Activated T-helper 2 cell treated with anti-CD3 and anti-CD28 coated beads, Interferon-gamma antibody, Interleukin-2, Interleukin-4, amounts not matched to agents 10 μg/mL and 5 μg/mL and 100 μg/mL, durations not matched to agents 14 hours and 24 hours and 36 hours (primary cell): ENCODE measurements around the gene POU2AF3. TPM values are rescaled to one million over a fixed set of nuclear protein-coding genes. Genes with fewer than 3 reads are reported as not detected.
"Not testable (repeated sequence)": the region's sequence is repeated elsewhere in the genome, so short reads cannot be mapped to it uniquely, and the experiment has no call there.

Source experiments
- DNase-seq: peaks from one replicate; pipeline ENCODE4 v3.0.0; 2021; ENCODE audit warnings: low spot score
- H3K27ac Mint-ChIP-seq: one replicate; pipeline ENCODE4 v1.8.0; 2021; ENCODE audit warnings: mixed read lengths
- H3K27me3 Mint-ChIP-seq: one replicate; pipeline ENCODE4 v1.8.0; 2021; ENCODE audit warnings: low read depth, mixed read lengths
- H3K36me3 Mint-ChIP-seq: one replicate; pipeline ENCODE4 v1.8.0; 2021; ENCODE audit warnings: low read depth, mixed read lengths
- H3K4me1 Mint-ChIP-seq: one replicate; pipeline ENCODE4 v1.8.0; 2021; ENCODE audit warnings: low read depth, mixed read lengths
- H3K4me3 Mint-ChIP-seq: one replicate; pipeline ENCODE4 v1.8.0; 2021; ENCODE audit warnings: low read depth, mild to moderate bottlenecking, moderate library complexity, mixed read lengths
- H3K9me3 Mint-ChIP-seq: one replicate; pipeline ENCODE4 v1.8.0; 2021; ENCODE audit warnings: mixed read lengths
- intact Hi-C: fragments of 100-400 bp; cut with micrococcal nuclease; formaldehyde crosslinking; loops from one replicate; pipeline ENCODE4 v1.15.1; 2023
- total RNA-seq: library from RNA; stranded (reverse); gene quantifications from 2 replicates; pipeline ENCODE4 v1.2.3, GENCODE V29; 2022

The POU2AF3 gene
- total RNA-seq, 1 donor from 2014 or later, result not detected

GRCh38 chr11:111305162-111305802 is 6.9 kb downstream of the POU2AF3 start:
- intact Hi-C loops, result no loop called here
- Mint-ChIP-seq H3K4me1 (no peaks in the 10 kb centered on the region), H3K9me3 (no peaks in the 10 kb centered on the region), H3K27ac (no peak overlapping the region), H3K27me3 (peaks cover 56% of the 10 kb centered on the region), H3K4me3 (no peak overlapping the region), H3K36me3 (no peaks in the 10 kb centered on the region)
- no peak for DNase-seq

DNA sequence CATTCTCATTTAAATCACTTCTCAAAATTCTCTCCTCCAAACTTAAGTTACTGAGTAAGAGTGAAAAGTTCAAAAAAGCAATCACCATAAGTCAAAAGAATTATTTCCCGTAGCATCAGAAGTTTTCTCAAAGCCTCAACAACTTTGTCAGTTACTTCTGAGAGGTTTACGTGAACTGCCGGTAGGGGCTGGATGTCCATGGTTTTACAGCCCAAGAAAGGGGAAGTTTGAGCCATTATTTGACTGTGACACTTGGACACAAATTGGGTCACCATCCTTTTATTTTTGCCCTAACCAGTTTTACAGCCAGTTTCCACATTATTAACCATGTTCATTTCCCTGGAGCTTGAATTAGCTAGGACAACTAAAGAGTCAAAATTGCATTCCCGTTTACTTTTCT is 7.5 kb downstream of the POU2AF3 start:
- Mint-ChIP-seq H3K9me3 (no peaks in the 10 kb centered on the region), H3K4me1 (no peaks in the 10 kb centered on the region), H3K4me3 (no peak overlapping the region), H3K27me3 (peaks cover 51% of the 10 kb centered on the region), H3K36me3 (no peaks in the 10 kb centered on the region), H3K27ac (no peak overlapping the region)
- no peak for DNase-seq
- intact Hi-C loops, result no loop called here

- no peak for DNase-seq
- intact Hi-C loops, result no loop called here
- no peaks in the 10 kb centered on the region for H3K36me3 Mint-ChIP-seq
- no peaks in the 10 kb centered on the region for H3K9me3 Mint-ChIP-seq
- no peaks in the 10 kb centered on the region for H3K4me1 Mint-ChIP-seq
- peaks cover 47% of the 10 kb centered on the region for H3K27me3 Mint-ChIP-seq
- no peak overlapping the region for H3K4me3 Mint-ChIP-seq
- no peak overlapping the region for H3K27ac Mint-ChIP-seq
These were observed 8.0 kb downstream of the POU2AF3 start for GRCh38 chr11:111306321-111306720.

DNA sequence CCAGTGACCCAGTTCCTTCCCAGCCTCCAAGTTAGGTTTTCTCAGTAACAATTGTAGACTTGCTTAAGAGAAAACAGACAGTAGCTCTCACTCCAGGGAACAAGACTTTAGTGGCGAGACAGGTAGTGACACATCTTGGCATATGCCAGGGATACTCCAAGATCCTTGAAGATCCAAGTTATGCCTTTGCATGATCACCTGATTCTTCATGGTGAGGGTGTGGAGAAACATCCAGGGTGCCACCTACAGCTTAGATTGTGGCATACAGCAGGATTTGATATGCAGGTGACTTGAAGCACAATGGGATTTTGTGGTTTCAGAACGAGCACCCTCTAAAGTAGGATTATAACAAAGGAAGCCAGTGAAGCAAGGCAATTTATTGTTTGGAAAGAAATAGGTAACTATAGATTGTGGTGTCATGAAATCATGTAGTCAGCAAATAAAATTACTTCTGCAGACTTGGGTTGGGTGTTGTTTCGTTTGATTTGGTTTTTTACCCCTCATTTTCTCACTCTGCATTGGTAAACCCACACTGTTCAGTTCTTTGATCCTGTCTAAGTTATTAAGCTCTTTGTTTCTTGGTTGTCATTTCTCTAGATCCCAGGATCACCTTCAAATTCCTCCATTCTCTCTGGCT is 9.2 kb downstream of the POU2AF3 start:
- peaks cover 36% of the 10 kb centered on the region for H3K27me3 Mint-ChIP-seq
- no peak overlapping the region for H3K4me3 Mint-ChIP-seq
- H3K4me1 Mint-ChIP-seq, result no peaks in the 10 kb centered on the region
- DNase-seq, result no peak
- no peaks in the 10 kb centered on the region for H3K9me3 Mint-ChIP-seq
- intact Hi-C loops, result no loop called here
- no peaks in the 10 kb centered on the region for H3K36me3 Mint-ChIP-seq
- no peak overlapping the region for H3K27ac Mint-ChIP-seq

DNA sequence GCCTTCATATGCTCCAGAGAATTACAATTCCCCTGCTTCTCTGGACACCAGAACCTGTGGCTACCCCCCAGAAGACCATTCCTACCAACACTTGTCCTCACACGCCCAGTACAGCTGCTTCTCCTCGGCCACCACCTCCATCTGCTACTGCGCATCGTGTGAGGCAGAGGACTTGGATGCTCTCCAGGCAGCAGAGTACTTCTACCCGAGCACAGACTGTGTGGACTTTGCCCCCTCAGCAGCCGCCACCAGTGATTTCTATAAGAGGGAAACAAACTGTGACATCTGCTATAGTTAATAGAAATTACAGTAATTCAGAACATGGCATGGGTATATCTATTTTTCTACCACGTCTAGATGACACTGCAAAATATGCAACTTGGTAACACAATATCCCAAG is 9.8 kb downstream of the POU2AF3 start:
- DNase-seq, result no peak
- H3K9me3 Mint-ChIP-seq, result peaks cover under 1% of the 10 kb centered on the region
- H3K36me3 Mint-ChIP-seq, result no peaks in the 10 kb centered on the region
- no peaks in the 10 kb centered on the region for H3K4me1 Mint-ChIP-seq
- H3K27me3 Mint-ChIP-seq, result peaks cover 32% of the 10 kb centered on the region
- intact Hi-C loops, result no loop called here
- no peak overlapping the region for H3K4me3 Mint-ChIP-seq
- no peak overlapping the region for H3K27ac Mint-ChIP-seq

- no peak overlapping the region for H3K27ac Mint-ChIP-seq
- DNase-seq, result no peak
- peaks cover 33% of the 10 kb centered on the region for H3K27me3 Mint-ChIP-seq
- peaks cover 4% of the 10 kb centered on the region for H3K9me3 Mint-ChIP-seq
- no peaks in the 10 kb centered on the region for H3K36me3 Mint-ChIP-seq
- no peaks in the 10 kb centered on the region for H3K4me1 Mint-ChIP-seq
- intact Hi-C loops, result no loop called here
- no peak overlapping the region for H3K4me3 Mint-ChIP-seq
These were observed 11.0 kb downstream of the POU2AF3 start for GRCh38 chr11:111309215-111309915.

DNA sequence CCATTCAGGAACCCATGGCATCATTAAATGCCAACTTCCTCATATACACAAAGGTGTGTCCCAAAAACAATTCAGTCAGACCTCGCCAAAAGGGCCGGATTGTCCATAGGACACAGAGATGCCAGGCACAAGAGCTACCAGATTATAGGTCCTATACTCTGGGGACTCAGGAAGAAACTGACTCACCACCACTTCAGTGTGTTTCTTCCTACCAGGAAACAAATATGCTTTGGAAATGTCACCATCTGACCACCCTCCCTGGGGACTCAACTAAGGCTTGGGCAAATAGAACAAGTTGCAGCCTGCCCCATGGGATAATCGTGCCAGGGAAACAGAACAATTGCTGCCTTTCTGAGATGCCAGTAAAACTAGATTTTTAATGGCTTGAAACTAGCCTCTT is 11.7 kb downstream of the POU2AF3 start:
- peaks cover 33% of the 10 kb centered on the region for H3K27me3 Mint-ChIP-seq
- intact Hi-C loops, result no loop called here
- H3K4me1 Mint-ChIP-seq, result no peaks in the 10 kb centered on the region
- no peaks in the 10 kb centered on the region for H3K36me3 Mint-ChIP-seq
- DNase-seq, result no peak
- no peak overlapping the region for H3K4me3 Mint-ChIP-seq
- peaks cover 4% of the 10 kb centered on the region for H3K9me3 Mint-ChIP-seq
- H3K27ac Mint-ChIP-seq, result no peak overlapping the region

DNA sequence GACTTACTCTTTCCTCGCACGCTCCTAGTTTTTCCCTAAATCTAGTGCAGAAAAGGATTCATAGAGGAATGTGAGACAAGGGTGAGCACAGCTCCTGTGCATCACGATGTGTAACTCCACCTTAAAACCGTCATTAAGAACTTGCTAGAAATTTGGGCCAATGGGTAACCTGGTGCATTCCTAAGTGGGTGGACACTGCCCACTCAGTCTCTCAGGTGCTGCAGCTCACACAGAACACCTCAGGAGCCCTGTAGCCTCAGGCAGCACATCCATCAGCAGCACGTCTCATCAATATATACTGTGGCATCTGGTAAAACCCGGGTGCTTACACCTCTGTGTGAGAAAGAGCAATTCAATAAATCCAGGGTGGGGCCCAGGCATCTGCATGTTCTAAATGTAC is 12.4 kb downstream of the POU2AF3 start:
- H3K9me3 Mint-ChIP-seq, result peaks cover 4% of the 10 kb centered on the region
- no peaks in the 10 kb centered on the region for H3K4me1 Mint-ChIP-seq
- no peak for DNase-seq
- intact Hi-C loops, result no loop called here
- H3K27me3 Mint-ChIP-seq, result peaks cover 29% of the 10 kb centered on the region
- H3K36me3 Mint-ChIP-seq, result no peaks in the 10 kb centered on the region
- H3K27ac Mint-ChIP-seq, result no peak overlapping the region
- H3K4me3 Mint-ChIP-seq, result no peak overlapping the region

DNA sequence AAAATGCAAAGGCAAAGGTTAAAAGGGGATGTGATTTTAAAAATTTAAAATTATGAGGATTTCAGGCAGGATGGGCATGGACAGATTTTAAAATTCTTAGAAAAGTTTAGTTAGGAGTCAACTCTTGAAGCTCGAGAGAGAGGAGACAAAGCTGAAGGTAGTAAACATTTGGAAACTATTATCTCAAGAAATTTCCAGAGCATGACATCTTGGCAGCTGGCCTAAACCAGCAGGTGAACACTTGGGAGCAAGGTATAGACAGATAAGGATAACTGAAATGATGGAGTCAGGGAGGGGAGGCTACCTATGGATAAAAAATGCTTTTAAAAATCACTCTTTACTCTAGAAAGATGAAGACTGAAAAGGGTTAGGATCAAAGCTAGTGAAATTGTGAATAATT is 13.7 kb downstream of the POU2AF3 start:
- peaks cover 4% of the 10 kb centered on the region for H3K9me3 Mint-ChIP-seq
- H3K36me3 Mint-ChIP-seq, result no peaks in the 10 kb centered on the region
- H3K27ac Mint-ChIP-seq, result no peak overlapping the region
- intact Hi-C loops, result no loop called here
- H3K4me1 Mint-ChIP-seq, result no peaks in the 10 kb centered on the region
- H3K27me3 Mint-ChIP-seq, result peaks cover 20% of the 10 kb centered on the region
- no peak for DNase-seq
- H3K4me3 Mint-ChIP-seq, result no peak overlapping the region

- intact Hi-C loops, result no loop called here
- no peak for DNase-seq
- no peaks in the 10 kb centered on the region for H3K4me1 Mint-ChIP-seq
- H3K27ac Mint-ChIP-seq, result no peak overlapping the region
- no peaks in the 10 kb centered on the region for H3K36me3 Mint-ChIP-seq
- H3K9me3 Mint-ChIP-seq, result no peaks in the 10 kb centered on the region
- H3K4me3 Mint-ChIP-seq, result no peak overlapping the region
- peaks cover 13% of the 10 kb centered on the region for H3K27me3 Mint-ChIP-seq
These were observed 20.9 kb downstream of the POU2AF3 start for GRCh38 chr11:111319296-111319695.

DNA sequence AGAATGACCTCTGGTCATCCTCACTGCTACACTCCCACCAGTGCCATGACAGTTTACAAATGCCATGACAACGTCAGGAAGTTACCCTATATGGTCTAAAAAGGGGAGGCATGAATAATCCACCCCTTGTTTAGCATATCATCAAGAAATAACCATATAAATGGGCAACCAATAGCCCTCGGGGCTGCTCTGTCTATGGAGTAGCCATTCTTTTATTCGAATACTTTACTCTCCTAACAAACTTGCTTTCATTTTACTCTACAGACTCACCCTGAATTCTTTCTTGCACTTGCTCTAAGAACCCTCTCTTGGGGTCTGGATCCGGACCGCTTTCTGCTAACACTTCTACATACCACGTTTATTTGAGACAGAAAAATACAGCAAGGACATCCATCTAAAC is 21.9 kb downstream of the POU2AF3 start:
- H3K27me3 Mint-ChIP-seq, intact Hi-C loops, H3K27ac Mint-ChIP-seq, H3K9me3 Mint-ChIP-seq, H3K4me1 Mint-ChIP-seq, H3K36me3 Mint-ChIP-seq, DNase-seq, H3K4me3 Mint-ChIP-seq: not testable (repeated sequence)

DNA sequence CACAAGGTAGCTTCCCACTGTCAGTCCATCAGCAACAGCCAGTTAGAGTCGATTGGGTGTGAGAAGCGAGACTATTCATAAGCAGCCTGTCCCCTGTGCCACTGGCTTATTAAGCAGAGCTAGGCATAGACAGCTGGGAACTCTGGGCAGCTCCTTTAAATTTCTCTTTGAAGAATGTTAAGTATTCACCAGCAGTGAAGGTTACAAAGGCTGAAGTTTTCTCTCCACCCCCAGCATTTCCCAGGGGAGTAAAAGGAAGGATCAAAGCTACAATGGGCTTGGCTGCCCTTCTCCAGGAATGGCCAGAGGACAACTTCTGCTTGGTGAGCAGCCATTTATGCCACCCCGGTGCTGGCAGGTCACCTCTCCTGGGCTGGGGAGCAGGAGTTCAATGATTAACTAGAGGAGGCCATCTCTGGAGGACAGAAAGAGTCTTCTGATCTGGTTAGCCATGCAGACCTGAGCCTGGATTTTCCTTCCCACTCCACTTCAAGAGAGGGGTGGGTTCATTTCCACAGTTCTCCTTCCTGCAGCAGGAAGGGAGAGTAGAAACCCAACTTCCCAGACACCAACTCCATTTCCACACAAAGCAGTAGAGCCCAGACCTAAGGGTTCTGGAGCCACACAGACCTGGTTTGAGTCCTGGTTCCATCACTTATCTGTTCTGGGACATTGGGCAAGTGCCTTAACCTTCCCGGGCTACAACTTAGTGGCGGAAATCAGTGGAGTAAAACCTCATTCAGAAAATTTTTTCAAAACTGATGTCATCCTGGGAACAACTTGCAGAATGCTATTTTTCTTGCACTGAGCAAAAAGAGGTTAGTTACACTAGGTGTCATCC is 22.6 kb downstream of the POU2AF3 start:
- Mint-ChIP-seq H3K4me3 (no peak overlapping the region), H3K27me3 (peaks cover 10% of the 10 kb centered on the region), H3K27ac (no peak overlapping the region), H3K4me1 (no peaks in the 10 kb centered on the region), H3K9me3 (no peaks in the 10 kb centered on the region), H3K36me3 (no peaks in the 10 kb centered on the region)
- intact Hi-C loops, result no loop called here
- no peak for DNase-seq

DNA sequence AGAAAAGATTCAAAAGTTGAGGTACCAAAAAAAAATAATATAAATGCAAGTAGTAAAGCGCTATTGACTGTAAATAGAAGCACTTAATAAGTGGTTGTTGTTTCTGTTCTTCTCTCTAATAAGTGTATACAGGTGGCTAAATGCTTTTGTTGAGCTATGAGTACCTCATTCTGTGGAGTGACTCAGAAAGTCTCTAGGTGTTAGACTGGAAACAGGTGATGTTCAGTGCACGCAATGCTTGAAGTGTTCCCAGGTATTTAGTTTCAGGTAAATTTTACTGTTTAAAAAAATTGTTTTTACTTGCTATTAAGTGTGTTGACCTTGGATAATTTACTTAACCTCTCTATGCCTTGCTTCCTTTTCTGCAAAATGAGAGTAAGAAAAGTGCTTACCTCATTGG is 24.2 kb downstream of the POU2AF3 start:
- DNase-seq, result no peak
- H3K9me3 Mint-ChIP-seq, result no peaks in the 10 kb centered on the region
- H3K27me3 Mint-ChIP-seq, result peaks cover 9% of the 10 kb centered on the region
- intact Hi-C loops, result no loop called here
- no peak overlapping the region for H3K27ac Mint-ChIP-seq
- no peaks in the 10 kb centered on the region for H3K36me3 Mint-ChIP-seq
- no peak overlapping the region for H3K4me3 Mint-ChIP-seq
- H3K4me1 Mint-ChIP-seq, result no peaks in the 10 kb centered on the region
